GM12878 (cell line): ENCODE results near the gene NKAIN4. TPM values are rescaled to one million over a fixed set of nuclear protein-coding genes. Genes with fewer than 3 reads are reported as not detected.

Experiments
- ATAC-seq: fragments of 200-7000 bp; cut with Tn5 transposase; 3 replicates; pipeline ENCODE4 v1.9.1; 2020; ENCODE audit warnings: mild to moderate bottlenecking, moderate library complexity
- BruUV-seq: library from RNA; stranded (reverse); fragments of 400-500 nt; replicated peaks from 2 replicates; lab custom pipeline; 2021; lab: Mats Ljungman, UMichigan
- CTCF ChIA-PET: fragments of 300-600 bp; sonication (Branson Sonifier 250); formaldehyde crosslinking; extraction: SDS; loops from one replicate; lab custom pipeline; 2021; ENCODE audit warnings: inconsistent platforms; lab: Yijun Ruan, JAX
- POLR2A ChIA-PET: fragments of 350-600 bp; formaldehyde crosslinking; extraction: SDS; loops from one replicate; lab custom pipeline; 2021; ENCODE audit warnings: inconsistent platforms; lab: Charles Lee
- RAD21 ChIA-PET: fragments of 300-600 bp; sonication (Branson Sonifier 250); formaldehyde crosslinking; loops from one replicate; lab custom pipeline; 2023; ENCODE audit warnings: antibody characterized with exemption; ENCODE audit not compliant: unreplicated experiment; lab: Charles Lee
- SMC1A ChIA-PET: fragments of 300-600 bp; sonication (Branson Sonifier 250); formaldehyde crosslinking; loops from one replicate; lab custom pipeline; 2023; ENCODE audit not compliant: unreplicated experiment, uncharacterized antibody; lab: Charles Lee
- DNase-seq: peaks from one replicate; pipeline ENCODE4 v3.0.0-alpha.2; 2011; ENCODE audit warnings: low read depth, low spot score
- FAIRE-seq: peaks from 3 replicates; lab custom pipeline; 2011; peaks lifted over from hg19 to GRCh38; lab: Jason Lieb, UNC
- H2AFZ ChIP-seq: 2 replicates; pipeline ENCODE4 v1.6.0; 2011; ENCODE audit warnings: low read depth, low read length, control low read depth; ENCODE audit not compliant: control insufficient read depth
- H3K27ac ChIP-seq: 2 replicates; pipeline ENCODE4 v1.5.1; 2011; ENCODE audit warnings: control low read depth; ENCODE audit not compliant: control insufficient read depth, insufficient read depth
- H3K27me3 ChIP-seq, 2 experiments: replicated peaks in 1 of 2; 2 replicates each; pipeline versions ENCODE4 v1.6.0 to v1.6.1; 2011; ENCODE audit warnings: low read length in 1 of 2; ENCODE audit not compliant: control insufficient read depth in 2 of 2, insufficient read depth in 2 of 2
- H3K36me3 ChIP-seq, 2 experiments: 2 replicates each; pipeline ENCODE4 v1.5.1; 2011; ENCODE audit warnings: low read length in 1 of 2; ENCODE audit not compliant: control insufficient read depth in 2 of 2, insufficient read depth in 2 of 2
- H3K4me1 ChIP-seq: 2 replicates; pipeline ENCODE4 v1.6.1; 2011; ENCODE audit warnings: mild to moderate bottlenecking, low read length, moderate library complexity, mixed read lengths; ENCODE audit not compliant: control insufficient read depth, insufficient read depth
- H3K4me2 ChIP-seq: 2 replicates; pipeline ENCODE4 v1.6.0; 2011; ENCODE audit warnings: control low read depth; ENCODE audit not compliant: control insufficient read depth, insufficient read depth
- H3K4me3 ChIP-seq: fragments of 200-600 bp; sonication (generic); 2 replicates; pipeline ENCODE4 v1.5.1; 2016
- H3K79me2 ChIP-seq: 2 replicates; pipeline ENCODE4 v1.6.0; 2011; ENCODE audit warnings: low read length; ENCODE audit not compliant: control insufficient read depth, insufficient read depth
- H3K9ac ChIP-seq: 2 replicates; pipeline ENCODE4 v1.8.0; 2011; ENCODE audit warnings: low read length, control low read depth, mixed read lengths; ENCODE audit not compliant: control insufficient read depth, insufficient read depth
- H3K9me3 ChIP-seq: replicated peaks from 3 replicates; pipeline ENCODE4 v1.5.1; 2011; ENCODE audit warnings: mild to moderate bottlenecking, low read length; ENCODE audit not compliant: control insufficient read depth, insufficient read depth
- H4K20me1 ChIP-seq: 2 replicates; pipeline ENCODE4 v1.6.0; 2011; ENCODE audit not compliant: control insufficient read depth, insufficient read depth
- CHD4 ChIP-seq: fragments of 200-600 bp; sonication (generic); IDR thresholded peaks from 2 replicates; pipeline ENCODE4 v1.6.1; 2016; ENCODE audit warnings: mild to moderate bottlenecking
- POLR2A ChIP-seq: IDR thresholded peaks from 2 replicates; pipeline ENCODE4 v1.6.1; 2011; ENCODE audit warnings: low read depth, mild to moderate bottlenecking, low read length
- SMAD1 ChIP-seq: fragments of 450-650 bp; IDR thresholded peaks from 2 replicates; pipeline ENCODE4 v1.6.1; 2018; ENCODE audit warnings: mild to moderate bottlenecking, low read depth; ENCODE audit not compliant: partially characterized antibody
- TCF3 ChIP-seq: IDR thresholded peaks from 2 replicates; pipeline ENCODE4 v1.6.1; 2012; ENCODE audit warnings: low read depth, mild to moderate bottlenecking, low read length, borderline replicate concordance; ENCODE audit not compliant: insufficient read depth
- ZNF207 ChIP-seq: fragments of 450-650 bp; IDR thresholded peaks from 2 replicates; pipeline ENCODE4 v1.6.1; 2014; ENCODE audit warnings: antibody characterized with exemption, mild to moderate bottlenecking, borderline replicate concordance
- WGBS: methylation state at CpG from one replicate; pipeline ENCODE4 v1.1.6; 2016; ENCODE audit warnings: low lambda C conversion rate; ENCODE audit not compliant: insufficient replicate concordance, insufficient coverage; ENCODE audit errors: missing lambda C conversion rate; 5-methylcytosine and 5-hydroxymethylcytosine counted together
- in situ Hi-C: fragments of 300-500 bp; cut with MboI; formaldehyde crosslinking; loops from 9 replicates; pipeline ENCODE4 v1.14.3; 2018; ENCODE audit warnings: mixed read lengths
- intact Hi-C: fragments of 100-400 bp; cut with micrococcal nuclease; formaldehyde crosslinking; loops from one replicate; pipeline ENCODE4 v1.14.2; 2022; ENCODE audit not compliant: unreplicated experiment
- polyA plus RNA-seq, 11 experiments: library from polyadenylated mRNA; depleted of rRNA in 4 of 11; unstranded in 6 of 11; stranded (reverse) in 5 of 11; fragments of >200 nt; fragmentation: Nextera tagmentation in 4 of 11; fragmentation: Illumina TruSeq in 1 of 11; extraction: Ambion mirVana in 4 of 11; extraction: Trizol in 1 of 11; gene quantifications; 1 replicate in 1 of 11; 2 replicates in 10 of 11; pipeline versions ENCODE4 v1.2.1 to v1.2.3, GENCODE V29; 2011 to 2016; ENCODE audit warnings: inconsistent platforms in 2 of 11, missing spikeins in 2 of 11, low read depth in 1 of 11
- total RNA-seq, 4 experiments: library from RNA; depleted of rRNA in 3 of 4; stranded (reverse); fragments of >200 nt in 3 of 4; fragmentation: Illumina TruSeq in 1 of 4; extraction: Trizol in 1 of 4; gene quantifications; 2 replicates each; pipeline versions ENCODE4 v1.2.1 to v1.2.3, GENCODE V29; 2013 to 2021

Gene NKAIN4
- total and polyA plus RNA-seq, 10 of the 15 experiments (the other 5 are each of a cell fraction or from before 2014, with no cell fraction given) = 0.11 TPM; not detected in 9

DNA sequence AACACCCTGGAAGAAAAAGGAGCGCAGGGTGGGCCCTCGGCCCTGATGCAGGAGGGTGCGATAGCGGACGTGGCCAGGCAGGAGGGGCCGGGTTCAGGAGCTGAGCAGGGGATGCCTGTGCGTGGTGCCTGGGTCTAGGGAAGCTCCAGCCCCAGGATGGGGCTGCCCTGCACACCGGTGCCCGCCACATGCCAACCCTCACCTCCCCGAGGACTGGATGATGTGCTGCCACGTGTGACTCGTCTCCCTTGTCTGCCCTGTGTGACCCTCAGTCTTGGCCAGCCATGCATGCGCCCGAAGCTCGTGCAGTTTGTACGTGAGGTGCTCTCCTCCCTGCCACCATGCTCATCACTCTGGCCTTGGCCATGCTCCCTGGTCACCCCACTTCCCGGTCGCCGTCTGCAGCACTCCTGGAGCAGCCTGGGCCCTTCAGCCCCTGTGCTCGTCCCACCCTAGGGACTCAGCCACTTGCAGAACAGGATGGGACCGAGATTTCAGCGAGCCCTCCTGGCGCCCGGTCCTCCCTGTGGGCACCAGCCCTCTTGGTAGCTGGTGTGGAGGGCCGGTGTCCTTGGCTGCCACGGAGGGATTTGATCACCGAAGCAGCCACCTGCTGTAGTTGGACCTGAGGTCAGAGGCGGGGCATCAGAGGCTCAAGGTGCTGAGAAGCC lies 34.5 kb upstream of the NKAIN4 start:
- 83% methylated on average over 27 of the region's 28 CpGs for WGBS
- Histone ChIP-seq H3K36me3 (peaks cover 2 to 9% of the 10 kb centered on the region in 2 experiments), H3K4me1 (no peaks in the 10 kb centered on the region), H4K20me1 (no peaks in the 10 kb centered on the region), H3K27ac (no peak overlapping the region), H3K9me3 (no peaks in the 10 kb centered on the region), H3K4me3 (no peak overlapping the region), H3K27me3 (no peaks in the 10 kb centered on the region; a peak in 1 of 4 replicates), H3K79me2 (no peaks in the 10 kb centered on the region), H2AFZ (no peak overlapping the region), H3K9ac (no peak overlapping the region), H3K4me2 (no peak overlapping the region)
- POLR2A ChIA-PET = interaction anchor here (0.9 kb wide), 1 partner anchor 22 kb away, joined by 3 read pairs; no protein-coding TSS in a partner anchor
- BruUV-seq = no TSS peak
- DNase-seq (no peak), FAIRE-seq (no peak), ATAC-seq (no peak)
- TF ChIP-seq ZNF207 (no peak), POLR2A (peak; percentile 61)
- in situ Hi-C loops (no loop called here), intact Hi-C loops (no loop called here)
- CTCF ChIA-PET = interaction anchor here (1.8 kb wide), 1 partner anchor 65 kb away, joined by 6 read pairs; no protein-coding TSS in a partner anchor
- RAD21 ChIA-PET = no interaction called here
- SMC1A ChIA-PET = interaction anchor here (0.6 kb wide), 1 partner anchor 65 kb away, joined by 3 read pairs; no protein-coding TSS in a partner anchor

DNA sequence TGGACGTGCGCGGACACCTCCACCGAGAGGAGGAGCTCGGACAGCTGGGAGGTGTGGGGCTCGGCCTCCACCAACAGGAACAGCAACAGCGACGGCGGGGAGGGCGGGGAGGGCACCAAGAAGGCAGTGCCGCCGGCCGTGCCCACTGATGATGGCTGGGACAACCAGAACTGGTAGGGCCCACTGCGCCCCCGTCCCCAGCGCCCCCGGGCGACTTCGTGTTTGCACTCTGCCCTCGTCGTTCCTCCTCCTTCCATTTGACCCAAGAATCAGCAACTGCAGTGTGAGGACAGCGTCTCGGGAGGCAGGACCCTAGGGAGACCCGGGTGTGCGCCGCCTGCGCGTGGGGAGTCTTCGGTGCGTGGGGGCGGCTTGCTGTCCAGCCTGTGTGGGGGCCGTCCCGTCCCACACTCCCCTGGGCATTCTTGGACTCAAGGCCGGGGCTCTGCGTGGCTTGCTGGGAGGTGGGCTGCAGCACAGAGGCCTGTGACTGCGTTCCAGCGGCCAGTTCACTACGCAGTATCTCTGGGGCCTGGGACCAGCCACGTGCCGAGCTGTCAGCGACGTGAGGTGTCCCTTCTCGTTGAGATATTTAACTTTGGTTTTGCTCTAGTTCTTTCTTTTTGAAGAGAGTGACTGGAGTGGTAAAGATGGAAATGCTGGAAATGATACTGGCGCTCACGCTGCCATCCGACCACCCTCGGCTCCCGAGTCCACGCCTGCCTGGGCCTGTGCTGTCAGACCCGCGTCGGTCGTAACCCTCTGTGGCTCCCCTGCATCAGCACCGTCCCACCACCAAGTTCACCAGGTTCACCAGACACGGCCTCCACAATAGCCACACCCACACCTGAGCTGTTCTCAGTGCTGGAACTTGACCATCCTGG lies 33.7 kb upstream of the NKAIN4 start:
- Histone ChIP-seq H3K9ac (no peak overlapping the region), H4K20me1 (no peaks in the 10 kb centered on the region), H3K4me2 (no peak overlapping the region), H3K4me1 (no peaks in the 10 kb centered on the region), H2AFZ (no peak overlapping the region), H3K27me3 (no peaks in the 10 kb centered on the region; a peak in 1 of 4 replicates), H3K27ac (no peak overlapping the region), H3K4me3 (no peak overlapping the region), H3K36me3 (peaks cover 2 to 11% of the 10 kb centered on the region in 2 experiments), H3K9me3 (no peaks in the 10 kb centered on the region), H3K79me2 (no peaks in the 10 kb centered on the region)
- POLR2A ChIA-PET = no interaction called here
- RAD21 ChIA-PET = interaction anchor here (0.7 kb wide), 1 partner anchor 316 kb away, joined by 4 read pairs; no protein-coding TSS in a partner anchor
- WGBS = 93% methylated on average over 55 of the region's 55 CpGs
- CTCF ChIA-PET = interaction anchor here (1.8 kb wide), 1 partner anchor 64 kb away, joined by 6 read pairs; no protein-coding TSS in a partner anchor
- DNase-seq (no peak), ATAC-seq (no peak), FAIRE-seq (no peak)
- SMC1A ChIA-PET = interaction anchor here (0.6 kb wide), 1 partner anchor 64 kb away, joined by 3 read pairs; no protein-coding TSS in a partner anchor
- BruUV-seq = TSS peak; percentile 52
- TF ChIP-seq CHD4 (no peak), TCF3 (no peak), SMAD1 (no peak)
- in situ Hi-C loops (no loop called here), intact Hi-C loops (no loop called here)
